Brain microvascular endothelial cell (primary cell): ENCODE data around the gene GPHB5.

Experiments used
- DNase-seq: peaks from one replicate; pipeline ENCODE4 v3.0.0-alpha.2; 2020
- H3K27ac ChIP-seq: fragments of 250-450 bp; sonication (Bioruptor Pico); 2 replicates; pipeline ENCODE4 v1.5.1; 2020; ENCODE audit warnings: mild to moderate bottlenecking, moderate library complexity
- H3K27me3 ChIP-seq: fragments of 250-450 bp; sonication (Bioruptor Pico); replicated peaks from 2 replicates; pipeline ENCODE4 v1.5.1; 2020; ENCODE audit warnings: mild to moderate bottlenecking
- H3K36me3 ChIP-seq: fragments of 250-450 bp; sonication (Bioruptor Pico); replicated peaks from 2 replicates; pipeline ENCODE4 v1.5.1; 2020; ENCODE audit warnings: mild to moderate bottlenecking
- H3K4me3 ChIP-seq: 2 replicates; pipeline ENCODE4 v1.5.1; 2011; ENCODE audit warnings: low read depth, mild to moderate bottlenecking, control low read depth, low read length, moderate library complexity
- CTCF ChIP-seq: IDR thresholded peaks from 2 replicates; pipeline ENCODE4 v1.5.1; 2011; ENCODE audit warnings: low read depth, mild to moderate bottlenecking, moderate library complexity, low read length, control low read depth, inconsistent platforms; ENCODE audit errors: missing control alignments
- in situ Hi-C: cut with HindIII; loops from 2 replicates; pipeline ENCODE4 v1.10.0; 2017; ENCODE audit warnings: low sequenced_read_pairs, low pct_ligation_motif_present

GPHB5 gene

GRCh38 chr14:63300854-63301253 lies 17.9 kb downstream of the GPHB5 start:
- Histone ChIP-seq H3K36me3 (no peaks in the 10 kb centered on the region), H3K27me3 (no peaks in the 10 kb centered on the region), H3K27ac (no peak overlapping the region), H3K4me3 (no peak overlapping the region)
- TF ChIP-seq CTCF = no peak
- in situ Hi-C loops = no loop called here
- no peak for DNase-seq

DNA sequence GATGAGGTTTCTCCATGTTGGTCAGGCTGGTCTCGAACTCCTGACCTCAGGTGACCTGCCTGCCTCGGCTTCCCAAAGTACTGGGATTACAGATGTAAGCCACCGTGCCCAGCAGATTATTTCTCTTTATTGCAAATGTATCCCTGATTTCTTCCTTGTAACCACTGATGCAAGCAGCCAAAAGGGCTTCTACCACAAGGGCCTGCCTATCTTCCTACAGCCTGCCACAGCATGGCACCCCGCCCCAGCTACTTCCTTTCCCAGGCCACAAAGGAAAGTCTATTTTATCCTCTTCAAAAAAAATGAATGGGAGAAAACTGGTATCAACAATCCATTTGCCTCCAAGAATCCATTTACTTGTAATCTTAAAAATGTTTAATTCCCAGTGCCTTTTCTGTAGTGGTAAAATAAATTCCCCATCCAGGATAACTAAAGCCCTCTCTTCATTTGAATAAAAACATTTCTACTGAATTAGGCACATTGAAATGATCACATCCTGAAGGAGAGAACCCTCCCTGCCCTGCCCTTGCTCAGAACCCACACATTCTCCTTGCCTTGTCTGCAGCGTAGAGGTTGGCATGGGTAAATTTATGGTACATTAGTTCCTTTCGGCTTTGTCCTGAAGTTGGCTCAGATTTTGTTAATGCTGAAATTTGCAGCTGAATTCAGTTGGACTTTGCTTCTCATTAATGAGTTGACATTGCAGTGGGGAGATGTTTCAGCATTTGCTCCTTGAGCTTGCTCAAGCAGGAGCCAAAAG lies 19.2 kb downstream of the GPHB5 start:
- no peak for TF ChIP-seq CTCF
- in situ Hi-C loops = no loop called here
- no peak overlapping the region for H3K4me3 ChIP-seq
- DNase-seq = no peak
- H3K27ac ChIP-seq = no peak overlapping the region
- no peaks in the 10 kb centered on the region for H3K27me3 ChIP-seq
- H3K36me3 ChIP-seq = no peaks in the 10 kb centered on the region

DNA sequence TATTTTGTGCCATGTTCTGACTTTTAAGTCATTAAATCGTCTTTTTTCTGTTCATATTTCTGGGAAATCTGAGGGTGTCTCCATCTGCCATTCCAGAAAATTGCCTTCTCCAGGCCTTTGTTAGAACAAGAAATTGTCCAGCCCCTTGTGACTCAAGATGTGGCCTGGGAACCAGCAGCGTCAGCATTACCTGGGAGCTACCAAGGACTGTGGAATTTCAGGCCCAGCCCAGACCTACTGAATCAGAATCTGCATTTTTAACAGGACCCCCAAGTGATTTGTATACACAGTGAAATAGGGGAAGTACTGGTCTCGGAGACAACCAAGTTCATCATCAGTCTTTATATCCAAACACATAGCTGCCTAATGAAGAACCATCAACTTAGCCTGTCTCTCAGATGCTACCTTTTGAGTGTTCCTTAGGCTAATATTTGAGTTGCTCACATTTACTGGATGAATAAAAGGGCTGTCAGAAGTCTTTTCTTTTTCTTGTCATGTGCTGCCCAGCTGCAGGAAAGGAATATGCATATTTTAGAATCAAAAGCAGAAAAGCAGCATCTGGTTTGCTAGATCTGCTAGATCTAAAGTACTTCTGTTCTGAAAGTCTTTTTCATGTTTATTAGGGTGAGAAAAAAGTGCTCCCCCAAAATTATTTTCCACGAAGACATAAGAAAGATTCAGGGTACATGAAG lies 21.2 kb downstream of the GPHB5 start:
- Histone ChIP-seq H3K27me3 (no peaks in the 10 kb centered on the region), H3K27ac (no peak overlapping the region), H3K36me3 (no peaks in the 10 kb centered on the region), H3K4me3 (no peak overlapping the region)
- in situ Hi-C loops = no loop called here
- no peak for TF ChIP-seq CTCF
- DNase-seq = no peak

DNA sequence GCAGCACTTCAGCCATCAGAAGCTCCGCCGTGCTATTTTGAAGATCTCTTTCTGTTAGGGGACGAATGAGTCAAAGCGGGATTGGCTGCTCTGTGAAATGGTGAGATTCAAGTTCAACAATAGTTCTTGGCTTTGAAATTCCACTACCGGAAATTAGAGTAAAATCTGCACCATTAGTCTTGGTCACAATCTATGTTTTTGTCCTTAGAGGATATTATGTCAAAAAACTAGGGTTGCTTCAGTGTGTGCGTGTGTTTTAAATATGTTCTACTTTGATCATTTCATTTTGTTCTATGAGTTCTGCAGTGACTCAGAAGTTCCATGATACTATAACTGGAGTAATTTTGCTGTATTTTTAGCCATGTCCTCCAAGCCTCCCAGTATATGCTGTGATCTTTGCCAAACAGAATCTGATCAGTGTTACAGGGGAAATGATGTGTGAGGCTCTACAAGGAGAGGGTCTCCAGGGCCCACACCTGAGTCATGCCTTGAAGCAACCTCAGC lies 22.6 kb downstream of the GPHB5 start:
- TF ChIP-seq CTCF = no peak
- no peaks in the 10 kb centered on the region for H3K27me3 ChIP-seq
- DNase-seq = peak; percentile 7
- no peaks in the 10 kb centered on the region for H3K36me3 ChIP-seq
- no peak overlapping the region for H3K4me3 ChIP-seq
- H3K27ac ChIP-seq = no peak overlapping the region
- in situ Hi-C loops = no loop called here

- Histone ChIP-seq H3K4me3 (peak overlapping the region; percentile 3), H3K27ac (no peak overlapping the region), H3K36me3 (no peaks in the 10 kb centered on the region), H3K27me3 (no peaks in the 10 kb centered on the region)
- in situ Hi-C loops = no loop called here
- DNase-seq = no peak
- no peak for TF ChIP-seq CTCF
Observed at GRCh38 chr14:63295231-63295685, 23.5 kb downstream of the GPHB5 start.
